Activated CD8-positive, alpha-beta T cell treated with anti-CD3 and anti-CD28 coated beads for 36 hours (primary cell): ENCODE data around the gene SAMD15. TPM values are rescaled to one million over a fixed set of nuclear protein-coding genes. Genes with fewer than 3 reads are reported as not detected.

Source experiments
- ATAC-seq: fragments of 200-7000 bp; cut with Tn5 transposase; one replicate; pipeline ENCODE4 v1.10.0; 2021; ENCODE audit warnings: mild to moderate bottlenecking, moderate library complexity
- CTCF ChIA-PET: fragments of 350-600 bp; sonication (Branson Sonifier 250); formaldehyde crosslinking; loops from one replicate; lab custom pipeline; 2021; ENCODE audit warnings: antibody characterized with exemption; lab: Charles Lee
- POLR2A ChIA-PET: fragments of 350-600 bp; sonication (Branson Sonifier 250); formaldehyde crosslinking; loops from one replicate; lab custom pipeline; 2021; ENCODE audit warnings: antibody characterized with exemption; lab: Charles Lee
- DNase-seq: peaks from one replicate; pipeline ENCODE4 v3.0.0-alpha.2; 2020
- H3K27ac Mint-ChIP-seq: one replicate; pipeline ENCODE4 v1.8.0; 2021; ENCODE audit warnings: mild to moderate bottlenecking, mixed read lengths
- H3K27me3 Mint-ChIP-seq: one replicate; pipeline ENCODE4 v1.8.0; 2021; ENCODE audit warnings: mixed read lengths
- H3K36me3 Mint-ChIP-seq: one replicate; pipeline ENCODE4 v1.8.0; 2021; ENCODE audit warnings: low read depth, mixed read lengths
- H3K4me1 Mint-ChIP-seq: one replicate; pipeline ENCODE4 v1.8.0; 2021; ENCODE audit warnings: low read depth, mixed read lengths
- H3K4me3 Mint-ChIP-seq: one replicate; pipeline ENCODE4 v1.8.0; 2021; ENCODE audit warnings: mild to moderate bottlenecking, moderate library complexity, mixed read lengths
- H3K9me3 Mint-ChIP-seq: one replicate; pipeline ENCODE4 v1.8.0; 2021; ENCODE audit warnings: mixed read lengths
- intact Hi-C: fragments of 100-400 bp; cut with micrococcal nuclease; formaldehyde crosslinking; loops from one replicate; pipeline ENCODE4 v1.10.0; 2022
- total RNA-seq, 2 experiments: library from RNA; stranded (reverse); gene quantifications; one replicate each; pipeline ENCODE4 v1.2.3, GENCODE V29; 2021
- TF ChIP-seq, protein P1 (sequence below): fragments of 200-600 bp; IDR thresholded peaks from one replicate; pipeline ENCODE4 v1.8.0; 2022; ENCODE audit warnings: antibody characterized with exemption, mild to moderate bottlenecking

The SAMD15 gene
- total RNA-seq, 2 experiments from 2014 or later = 0.11 to 0.56 TPM

GRCh38 chr14:77356899-77357298 is 20.3 kb upstream of the SAMD15 start:
- Mint-ChIP-seq H3K27ac (no peak overlapping the region), H3K4me1 (peaks cover 10% of the 10 kb centered on the region), H3K36me3 (peaks cover 3% of the 10 kb centered on the region), H3K27me3 (no peaks in the 10 kb centered on the region), H3K4me3 (no peak overlapping the region), H3K9me3 (no peaks in the 10 kb centered on the region)
- no peak for DNase-seq
- CTCF ChIA-PET = no interaction called here
- ATAC-seq = no peak
- intact Hi-C loops = no loop called here
- POLR2A ChIA-PET = no interaction called here
- TF ChIP-seq, protein P1, sequence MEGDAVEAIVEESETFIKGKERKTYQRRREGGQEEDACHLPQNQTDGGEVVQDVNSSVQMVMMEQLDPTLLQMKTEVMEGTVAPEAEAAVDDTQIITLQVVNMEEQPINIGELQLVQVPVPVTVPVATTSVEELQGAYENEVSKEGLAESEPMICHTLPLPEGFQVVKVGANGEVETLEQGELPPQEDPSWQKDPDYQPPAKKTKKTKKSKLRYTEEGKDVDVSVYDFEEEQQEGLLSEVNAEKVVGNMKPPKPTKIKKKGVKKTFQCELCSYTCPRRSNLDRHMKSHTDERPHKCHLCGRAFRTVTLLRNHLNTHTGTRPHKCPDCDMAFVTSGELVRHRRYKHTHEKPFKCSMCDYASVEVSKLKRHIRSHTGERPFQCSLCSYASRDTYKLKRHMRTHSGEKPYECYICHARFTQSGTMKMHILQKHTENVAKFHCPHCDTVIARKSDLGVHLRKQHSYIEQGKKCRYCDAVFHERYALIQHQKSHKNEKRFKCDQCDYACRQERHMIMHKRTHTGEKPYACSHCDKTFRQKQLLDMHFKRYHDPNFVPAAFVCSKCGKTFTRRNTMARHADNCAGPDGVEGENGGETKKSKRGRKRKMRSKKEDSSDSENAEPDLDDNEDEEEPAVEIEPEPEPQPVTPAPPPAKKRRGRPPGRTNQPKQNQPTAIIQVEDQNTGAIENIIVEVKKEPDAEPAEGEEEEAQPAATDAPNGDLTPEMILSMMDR = no peak

GRCh38 chr14:77359626-77360025 is 17.6 kb upstream of the SAMD15 start:
- TF ChIP-seq, protein P1 = no peak
- Mint-ChIP-seq H3K36me3 (peaks cover 3% of the 10 kb centered on the region), H3K27ac (no peak overlapping the region), H3K27me3 (no peaks in the 10 kb centered on the region), H3K9me3 (no peaks in the 10 kb centered on the region), H3K4me3 (no peak overlapping the region), H3K4me1 (peaks cover 17% of the 10 kb centered on the region)
- ChIA-PET POLR2A (no interaction called here), CTCF (interaction anchor here (1.0 kb wide), 1 partner anchor 10 kb away, joined by 3 read pairs; no protein-coding TSS in a partner anchor)
- no peak for DNase-seq
- intact Hi-C loops = no loop called here
- no peak for ATAC-seq

- intact Hi-C loops = no loop called here
- CTCF ChIA-PET = no interaction called here
- Mint-ChIP-seq H3K4me1 (peaks cover 19% of the 10 kb centered on the region), H3K27me3 (no peaks in the 10 kb centered on the region), H3K36me3 (peaks cover 3% of the 10 kb centered on the region), H3K27ac (no peak overlapping the region), H3K9me3 (no peaks in the 10 kb centered on the region), H3K4me3 (no peak overlapping the region)
- POLR2A ChIA-PET = interaction anchor here (0.7 kb wide), 1 partner anchor 28 kb away, joined by 3 read pairs; no protein-coding TSS in a partner anchor
- DNase-seq (no peak), ATAC-seq (no peak)
- TF ChIP-seq, protein P1 = no peak
Measured at GRCh38 chr14:77364146-77364545, 13.0 kb upstream of the SAMD15 start.

GRCh38 chr14:77369285-77369684 is 7.9 kb upstream of the SAMD15 start:
- intact Hi-C loops = no loop called here
- no peaks in the 10 kb centered on the region for H3K27me3 Mint-ChIP-seq
- POLR2A ChIA-PET = no interaction called here

GRCh38 chr14:77372304-77372841 is 4.8 kb upstream of the SAMD15 start:
- Mint-ChIP-seq H3K27ac (peak overlapping the region; percentile 37), H3K4me3 (peak overlapping the region; percentile 18), H3K4me1 (peaks cover 46% of the 10 kb centered on the region), H3K36me3 (peaks cover 25% of the 10 kb centered on the region), H3K27me3 (no peaks in the 10 kb centered on the region), H3K9me3 (peaks cover 1% of the 10 kb centered on the region)
- DNase-seq (no peak), ATAC-seq (no peak)
- ChIA-PET POLR2A (no interaction called here), CTCF (no interaction called here)
- TF ChIP-seq, protein P1 = no peak
- intact Hi-C loops = no loop called here

More at GRCh38 chr14:77369285-77369684, 7.9 kb upstream of the SAMD15 start:
- no peak for ATAC-seq
- no peak overlapping the region for H3K4me3 Mint-ChIP-seq
- TF ChIP-seq, protein P1 = no peak
- H3K27ac Mint-ChIP-seq = peak overlapping the region; percentile 4
- peaks cover 14% of the 10 kb centered on the region for H3K36me3 Mint-ChIP-seq
- H3K4me1 Mint-ChIP-seq = peaks cover 32% of the 10 kb centered on the region
- CTCF ChIA-PET = interaction anchor here (0.8 kb wide), 1 partner anchor 10 kb away, joined by 3 read pairs; no protein-coding TSS in a partner anchor
- no peaks in the 10 kb centered on the region for H3K9me3 Mint-ChIP-seq
- no peak for DNase-seq
